BLaER1 treated with 17β-estradiol and CSF1 and Interleukin-3, amounts not matched to agents 10 nM and 100 nM (cell line): ENCODE measurements around the gene PTPRCAP.
"Not testable (repeated sequence)": the region's sequence is repeated elsewhere in the genome, so short reads cannot be mapped to it uniquely, and the experiment has no call there.

Source experiments
- H3K27ac ChIP-seq, 11 experiments: shearing (Covaris generic); formaldehyde crosslinking; 2 replicates each; pipeline ENCODE4 v1.8.1; 2022
- H3K27me3 ChIP-seq, 11 experiments: shearing (Covaris generic); formaldehyde crosslinking; 2 replicates each; pipeline ENCODE4 v1.8.1; 2022
- H3K36me3 ChIP-seq, 11 experiments: shearing (Covaris generic); formaldehyde crosslinking; 2 replicates each; pipeline ENCODE4 v1.8.1; 2022
- H3K4me1 ChIP-seq, 10 experiments: shearing (Covaris generic); formaldehyde crosslinking; 2 replicates each; pipeline ENCODE4 v1.8.1; 2022
- H3K4me2 ChIP-seq, 11 experiments: shearing (Covaris generic); formaldehyde crosslinking; 2 replicates each; pipeline ENCODE4 v1.8.1; 2022
- H3K4me3 ChIP-seq, 10 experiments: shearing (Covaris generic); formaldehyde crosslinking; 2 replicates each; pipeline ENCODE4 v1.8.1; 2022
- H3K9ac ChIP-seq, 11 experiments: shearing (Covaris generic); formaldehyde crosslinking; 2 replicates each; pipeline ENCODE4 v1.8.1; 2022
- H3K9me3 ChIP-seq, 11 experiments: shearing (Covaris generic); formaldehyde crosslinking; replicated peaks in 1 of 11; 2 replicates each; pipeline ENCODE4 v1.8.1; 2022
- H4K20me1 ChIP-seq, 11 experiments: shearing (Covaris generic); formaldehyde crosslinking; 2 replicates each; pipeline ENCODE4 v1.8.1; 2022
- Cebpa-rat ChIP-seq, 11 experiments: shearing (Covaris generic); IDR thresholded peaks; 2 replicates each; pipeline ENCODE4 v1.8.1; 2022

PTPRCAP gene

DNA sequence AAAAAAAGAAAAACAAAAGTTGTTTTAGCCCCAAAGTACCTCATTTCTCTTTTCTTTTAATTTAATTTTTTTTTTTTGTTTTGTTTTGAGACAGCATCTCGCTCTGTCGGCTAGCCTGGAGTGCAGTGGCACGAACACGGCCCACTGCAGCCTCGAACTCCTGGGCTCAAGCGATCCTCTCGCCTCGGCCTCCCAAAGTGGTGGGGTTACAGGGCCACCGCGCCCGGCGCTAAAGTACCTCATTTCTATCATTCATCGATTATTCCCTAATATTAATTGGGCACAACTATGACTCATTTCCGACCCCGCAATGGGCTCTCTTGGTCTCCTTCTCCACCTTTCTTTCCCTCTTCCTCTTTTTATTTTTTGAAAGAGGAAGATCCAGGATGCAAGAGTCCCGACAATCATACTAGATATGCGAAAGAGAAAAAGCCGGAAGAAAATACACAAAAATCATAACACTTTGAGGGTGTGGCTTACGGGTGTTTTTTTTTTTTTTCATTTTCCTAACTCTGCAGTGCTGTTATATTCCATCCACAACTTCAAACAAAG, 44.9 kb upstream of the PTPRCAP start:
- Histone ChIP-seq H3K4me2 (peak overlapping the region; percentile 67 to 99 (median 95)), H3K27me3 (no peaks in the 10 kb centered on the region), H3K9me3 (0 out of 22 replicates have a peak, but pooled peaks cover 0 to 6% (median 0%) of the 10 kb centered on the region in 11 experiments), H4K20me1 (peaks cover 17 to 37% (median 23%) of the 10 kb centered on the region in 11 experiments; a peak in 19 of 22 replicates), H3K36me3 (peaks cover 8 to 15% (median 11%) of the 10 kb centered on the region in 11 experiments), H3K4me1 (peaks cover 44 to 51% (median 48%) of the 10 kb centered on the region in 10 experiments), H3K4me3 (peak overlapping the region; percentile 60 to 78 (median 67)), H3K27ac (peak overlapping the region; percentile 72 to 95 (median 89)), H3K9ac (peak overlapping the region; percentile 79 to 93 (median 84))
- TF ChIP-seq Cebpa-rat (IDR thresholded peaks at IDR 0.05): no peak

DNA sequence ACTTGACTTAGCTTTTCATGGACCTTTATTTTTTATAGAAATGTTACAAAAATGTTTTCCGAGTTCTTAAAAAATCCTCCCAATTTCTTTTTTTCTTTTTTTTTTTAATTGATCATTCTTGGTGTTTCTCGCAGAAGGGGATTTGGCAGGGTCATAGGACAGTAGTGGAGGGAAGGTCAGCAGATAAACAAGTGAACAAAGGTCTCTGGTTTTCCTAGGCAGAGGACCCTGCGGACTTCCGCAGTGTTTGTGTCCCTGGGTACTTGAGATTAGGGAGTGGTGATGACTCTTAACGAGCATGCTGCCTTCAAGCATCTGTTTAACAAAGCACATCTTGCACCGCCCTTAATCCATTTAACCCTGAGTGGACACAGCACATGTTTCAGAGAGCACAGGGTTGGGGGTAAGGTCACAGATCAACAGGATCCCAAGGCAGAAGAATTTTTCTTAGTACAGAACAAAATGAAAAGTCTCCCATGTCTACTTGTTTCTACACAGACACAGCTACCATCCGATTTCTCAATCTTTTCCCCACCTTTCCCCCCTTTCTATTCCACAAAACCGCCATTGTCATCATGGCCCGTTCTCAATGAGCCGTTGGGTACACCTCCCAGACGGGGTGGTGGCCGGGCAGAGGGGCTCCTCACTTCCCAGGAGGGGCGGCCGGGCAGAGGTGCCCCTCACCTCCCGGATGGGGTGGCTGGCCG, 40.0 kb upstream of the PTPRCAP start:
- not testable (repeated sequence) for H4K20me1 ChIP-seq, H3K27ac ChIP-seq, H3K36me3 ChIP-seq, H3K27me3 ChIP-seq, H3K4me3 ChIP-seq, H3K9ac ChIP-seq, H3K4me2 ChIP-seq
- peaks cover 9 to 19% (median 10%) of the 10 kb centered on the region in 10 experiments for H3K4me1 ChIP-seq
- peaks cover 0 to 22% (median 7%) of the 10 kb centered on the region in 11 experiments; a peak in 12 of 22 replicates for H3K9me3 ChIP-seq

DNA sequence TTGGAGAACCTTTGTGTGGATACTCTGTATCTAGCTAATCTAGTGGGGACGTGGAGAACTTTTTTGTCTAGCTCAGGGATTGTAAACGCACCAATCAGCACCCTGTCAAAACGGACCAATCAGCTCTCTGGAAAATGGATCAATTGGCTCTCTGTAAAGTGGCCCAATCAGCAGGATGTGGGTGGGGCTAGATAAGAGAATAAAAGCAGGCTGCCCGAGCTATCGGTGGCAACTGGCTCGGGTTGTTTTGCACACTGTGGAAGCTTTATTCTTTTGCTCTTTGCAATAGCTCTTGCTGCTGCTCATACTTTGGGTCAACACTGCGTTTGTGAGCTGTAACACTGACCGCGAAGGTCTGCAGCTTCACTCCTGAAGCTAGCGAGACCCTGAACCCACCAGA, 39.2 kb upstream of the PTPRCAP start:
- peaks cover under 1 to 12% (median 3%) of the 10 kb centered on the region in 10 experiments; a peak in 17 of 20 replicates for H3K4me1 ChIP-seq
- peaks cover 0 to 22% (median 7%) of the 10 kb centered on the region in 11 experiments; a peak in 12 of 22 replicates for H3K9me3 ChIP-seq
- not testable (repeated sequence) for H3K4me2 ChIP-seq, H3K27me3 ChIP-seq, H3K36me3 ChIP-seq, H3K9ac ChIP-seq, H3K27ac ChIP-seq, H3K4me3 ChIP-seq, H4K20me1 ChIP-seq

DNA sequence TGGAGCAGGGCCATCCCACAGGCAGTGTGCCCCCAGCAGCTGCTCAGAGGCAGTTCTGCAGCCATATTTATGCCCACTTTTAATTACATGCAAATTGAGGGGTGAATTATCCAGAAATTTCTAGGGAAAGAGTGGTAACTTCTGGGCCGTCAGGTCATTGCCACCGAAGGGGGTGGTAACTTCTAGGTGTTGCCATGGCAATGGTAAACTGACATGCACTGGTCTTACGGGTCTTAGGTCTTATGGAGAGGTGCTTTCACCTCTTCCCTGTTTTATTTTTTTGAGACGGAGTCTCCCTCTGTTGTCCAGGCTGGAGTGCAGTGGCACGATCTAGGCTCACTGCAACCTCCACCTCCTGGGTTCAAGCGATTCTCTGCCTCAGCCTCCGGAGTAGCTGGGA, 35.4 kb upstream of the PTPRCAP start:
- Histone ChIP-seq H3K4me1 (peaks cover 14 to 31% (median 21%) of the 10 kb centered on the region in 10 experiments), H3K9ac (no peak overlapping the region), H3K4me2 (no peak overlapping the region), H3K27ac (no peak overlapping the region), H3K9me3 (peaks cover 0 to 18% (median 7%) of the 10 kb centered on the region in 11 experiments; a peak in 12 of 22 replicates), H4K20me1 (no peaks in the 10 kb centered on the region), H3K4me3 (no peak overlapping the region), H3K27me3 (no peaks in the 10 kb centered on the region), H3K36me3 (no peaks in the 10 kb centered on the region)
- no peak for TF ChIP-seq Cebpa-rat (IDR thresholded peaks at IDR 0.05)

DNA sequence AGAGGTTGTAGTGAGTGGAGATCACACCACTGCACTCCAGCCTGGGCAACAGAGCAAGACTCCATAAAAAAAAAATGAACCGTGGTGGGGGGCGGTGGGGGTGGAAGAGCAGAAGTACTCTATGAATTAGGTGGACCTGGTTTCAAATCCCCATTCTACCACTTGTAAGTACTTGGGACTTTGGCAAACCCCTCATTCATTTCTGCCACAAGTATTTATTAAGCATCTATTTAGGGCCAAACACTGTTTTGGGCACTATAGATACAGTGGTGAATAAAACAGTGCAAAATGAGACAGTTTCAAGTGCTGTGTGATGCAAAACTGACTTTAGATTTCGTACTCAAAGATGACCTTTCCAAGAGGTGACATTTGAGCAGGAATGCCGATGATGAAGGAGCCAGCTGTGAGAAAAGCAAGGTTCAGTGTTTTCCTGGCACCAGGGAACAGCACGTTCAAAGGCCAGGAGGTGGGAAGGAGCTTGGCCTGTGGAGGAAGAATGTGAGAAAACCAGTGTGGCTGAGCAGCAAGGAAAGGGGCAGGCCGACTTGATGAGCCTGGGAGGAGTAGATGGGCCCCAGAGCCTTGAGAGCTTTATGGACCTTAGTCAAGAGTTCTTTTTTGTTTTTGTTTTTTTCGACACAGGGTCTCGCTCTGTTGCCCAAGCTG, 33.0 kb upstream of the PTPRCAP start:
- H3K4me3 ChIP-seq: no peak overlapping the region
- H3K27ac ChIP-seq: no peak overlapping the region
- no peaks in the 10 kb centered on the region for H4K20me1 ChIP-seq
- H3K36me3 ChIP-seq: no peaks in the 10 kb centered on the region
- H3K4me1 ChIP-seq: peaks cover 34 to 54% (median 45%) of the 10 kb centered on the region in 10 experiments
- no peak overlapping the region; a peak in 1 of 22 replicates for H3K9ac ChIP-seq
- H3K27me3 ChIP-seq: no peaks in the 10 kb centered on the region
- H3K9me3 ChIP-seq: 0 out of 22 replicates have a peak, but pooled peaks cover 0 to under 1% (median 0%) of the 10 kb centered on the region in 11 experiments
- TF ChIP-seq Cebpa-rat (IDR thresholded peaks at IDR 0.05): no peak
- H3K4me2 ChIP-seq: peak overlapping the region in 3 of 11 experiments; percentile 6 to 95 (median 90); a peak in 3 of 22 replicates

DNA sequence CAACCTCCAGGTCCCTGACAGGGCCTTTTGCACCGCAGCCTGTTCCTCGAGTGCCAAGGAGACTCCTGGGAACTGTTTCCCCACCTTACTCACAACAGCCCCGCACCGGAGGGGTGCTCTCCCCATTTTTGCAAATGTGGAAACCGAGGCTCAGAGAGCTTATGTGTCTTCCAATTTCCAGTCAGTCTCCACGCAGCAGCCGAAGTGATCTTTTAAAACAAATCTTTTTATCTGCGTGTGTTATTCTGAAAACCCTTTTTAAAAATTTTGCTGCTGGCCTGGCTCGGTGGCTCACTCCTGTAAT, 32.0 kb upstream of the PTPRCAP start:
- Histone ChIP-seq H3K9ac (peak overlapping the region; percentile 71 to 84 (median 77)), H3K4me1 (peaks cover 40 to 62% (median 51%) of the 10 kb centered on the region in 10 experiments), H3K27me3 (no peaks in the 10 kb centered on the region), H3K9me3 (no peaks in the 10 kb centered on the region), H3K36me3 (no peaks in the 10 kb centered on the region), H3K27ac (peak overlapping the region in 10 of 11 experiments; percentile 47 to 79 (median 72); a peak in 19 of 22 replicates), H4K20me1 (no peaks in the 10 kb centered on the region), H3K4me2 (peak overlapping the region; percentile 89 to 97 (median 91)), H3K4me3 (peak overlapping the region; percentile 73 to 91 (median 84))
- TF ChIP-seq Cebpa-rat (IDR thresholded peaks at IDR 0.05): no peak

DNA sequence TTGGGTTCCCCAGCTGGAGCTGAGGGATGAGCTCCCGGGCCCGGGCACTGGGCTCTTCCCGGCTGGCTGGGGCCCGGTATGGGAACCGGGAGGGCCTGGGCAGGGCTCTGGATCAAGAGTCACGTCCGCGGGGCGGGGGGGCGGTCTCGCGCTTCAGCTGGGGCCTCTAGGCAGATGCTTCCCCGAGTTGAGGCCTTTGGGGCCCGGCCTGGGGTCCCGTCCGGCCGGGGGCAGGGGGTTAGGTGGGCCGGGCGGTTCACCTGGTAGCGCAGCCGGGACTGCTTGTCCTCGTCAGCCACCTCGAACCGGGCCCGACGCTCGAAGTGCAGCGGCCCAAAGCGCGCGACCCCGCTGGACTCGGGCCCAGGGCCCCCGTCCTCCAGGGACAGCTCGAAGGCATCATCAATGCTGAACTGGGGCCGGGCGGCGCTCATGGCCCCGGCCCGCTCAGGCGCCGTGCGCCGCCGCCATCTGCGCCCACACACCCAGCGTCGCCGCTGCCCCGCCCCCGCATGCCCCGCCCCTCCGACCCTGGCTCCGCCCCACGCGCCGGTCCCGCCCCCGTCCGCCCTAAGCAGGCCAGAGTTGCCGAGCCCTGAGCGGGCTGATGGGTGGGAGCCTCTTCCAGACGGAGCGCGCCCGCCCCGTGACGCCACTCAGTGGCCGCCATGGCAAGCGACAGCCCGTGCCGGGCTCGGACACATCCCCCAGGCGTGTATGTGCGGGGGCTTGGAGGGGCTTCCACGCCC, 31.5 kb upstream of the PTPRCAP start, which contains the start of gene TMEM134:
Gene TMEM134 (minus strand): TSS at position 493 of the 749 bp plus-strand sequence. CDS start 59 bp downstream, at position 434.
- TF ChIP-seq Cebpa-rat (IDR thresholded peaks at IDR 0.05): no peak
- peak within 1 kb of the TSS; percentile 77 to 92 (median 86) for H3K9ac ChIP-seq

DNA sequence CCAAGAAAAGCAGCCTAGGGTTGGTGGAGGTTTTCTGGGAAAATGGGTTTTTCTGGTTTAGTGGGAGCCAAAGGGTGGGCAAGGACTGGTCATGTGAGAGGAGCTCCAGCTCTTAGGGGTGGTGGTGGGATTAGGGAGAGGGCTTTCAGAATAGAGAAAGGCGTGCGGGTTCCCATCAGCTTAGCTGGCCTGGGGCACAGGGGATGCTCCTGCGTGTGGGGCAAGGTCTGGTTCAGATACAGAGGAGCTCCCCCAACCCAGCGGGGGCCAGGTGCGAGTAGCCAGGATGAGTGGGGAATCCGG, 30.9 kb upstream of the PTPRCAP start:
- peak overlapping the region; percentile 77 to 92 (median 86) for H3K9ac ChIP-seq
- H3K4me2 ChIP-seq: peak overlapping the region; percentile 89 to 100 (median 96)
- H3K36me3 ChIP-seq: no peaks in the 10 kb centered on the region
- H3K4me1 ChIP-seq: peaks cover 51 to 63% (median 60%) of the 10 kb centered on the region in 10 experiments
- H3K4me3 ChIP-seq: peak overlapping the region; percentile 73 to 91 (median 84)
- TF ChIP-seq Cebpa-rat (IDR thresholded peaks at IDR 0.05): no peak
- H3K27me3 ChIP-seq: no peaks in the 10 kb centered on the region
- H3K9me3 ChIP-seq: no peaks in the 10 kb centered on the region
- peak overlapping the region; percentile 47 to 85 (median 76); a peak in 21 of 22 replicates for H3K27ac ChIP-seq
- no peaks in the 10 kb centered on the region for H4K20me1 ChIP-seq

More for the DNA sequence above, 31.5 kb upstream of the PTPRCAP start, which contains the start of gene TMEM134:
- Histone ChIP-seq H3K4me1 (peaks cover 45 to 63% (median 56%) of the 10 kb centered on the region in 10 experiments), H3K4me2 (peak within 1 kb of the TSS; percentile 89 to 100 (median 96)), H3K27me3 (no peaks in the 10 kb centered on the region), H3K36me3 (no peaks in the 10 kb centered on the region), H3K27ac (peak within 1 kb of the TSS; percentile 47 to 85 (median 79); a peak in 21 of 22 replicates), H3K4me3 (peak within 1 kb of the TSS; percentile 73 to 91 (median 84)), H3K9me3 (no peaks in the 10 kb centered on the region), H4K20me1 (no peaks in the 10 kb centered on the region)
